HEK293 (cell line): ENCODE results near the gene ZP3.

Source experiments
- HIC1 ChIP-seq: fragments of 450-650 bp; formaldehyde crosslinking; IDR thresholded peaks from 2 replicates; pipeline ENCODE4 v1.5.1; 2016; ENCODE audit warnings: missing biosample characterization, missing genetic modification characterization
- HOXA7 ChIP-seq: sonication (generic); formaldehyde crosslinking; IDR thresholded peaks from 2 replicates; pipeline ENCODE4 v1.8.1; 2022; ENCODE audit warnings: missing genetic modification reagents, borderline replicate concordance
- HOXC10 ChIP-seq: sonication (generic); formaldehyde crosslinking; IDR thresholded peaks from 2 replicates; pipeline ENCODE4 v1.8.1; 2023; ENCODE audit warnings: mild to moderate bottlenecking, missing genetic modification reagents
- KLF17 ChIP-seq: fragments of 450-650 bp; formaldehyde crosslinking; IDR thresholded peaks from 2 replicates; pipeline ENCODE4 v1.5.1; 2016; ENCODE audit warnings: missing biosample characterization, missing genetic modification characterization
- MEIS1 ChIP-seq: sonication (generic); formaldehyde crosslinking; IDR thresholded peaks from 2 replicates; pipeline ENCODE4 v1.8.1; 2022; ENCODE audit warnings: missing genetic modification reagents, mild to moderate bottlenecking, borderline replicate concordance
- PRDM10 ChIP-seq: fragments of 450-650 bp; formaldehyde crosslinking; IDR thresholded peaks from 2 replicates; pipeline ENCODE4 v1.5.1; 2016; ENCODE audit warnings: missing biosample characterization, missing genetic modification characterization
- REPIN1 ChIP-seq: fragments of 450-650 bp; formaldehyde crosslinking; IDR thresholded peaks from 2 replicates; pipeline ENCODE4 v1.5.1; 2017; ENCODE audit warnings: missing biosample characterization, missing genetic modification characterization, low read depth
- SP7 ChIP-seq: fragments of 450-650 bp; formaldehyde crosslinking; IDR thresholded peaks from 2 replicates; pipeline ENCODE4 v1.5.1; 2016; ENCODE audit warnings: missing biosample characterization, missing genetic modification characterization
- ZBTB1 ChIP-seq: fragments of 450-650 bp; formaldehyde crosslinking; IDR thresholded peaks from 2 replicates; pipeline ENCODE4 v1.5.1; 2016; ENCODE audit warnings: missing biosample characterization, missing genetic modification characterization
- ZBTB10 ChIP-seq: fragments of 450-650 bp; formaldehyde crosslinking; IDR thresholded peaks from 2 replicates; pipeline ENCODE4 v1.5.1; 2016; ENCODE audit warnings: missing biosample characterization, missing genetic modification characterization
- ZBTB11 ChIP-seq: fragments of 450-650 bp; formaldehyde crosslinking; conservative IDR thresholded peaks from 2 replicates; pipeline ENCODE4 v1.5.1; 2016; ENCODE audit warnings: low read depth, missing biosample characterization, missing genetic modification characterization
- ZBTB44 ChIP-seq: fragments of 450-650 bp; IDR thresholded peaks from 2 replicates; pipeline ENCODE4 v1.5.1; 2018; ENCODE audit warnings: missing biosample characterization, mild to moderate bottlenecking, missing genetic modification characterization
- ZNF121 ChIP-seq: fragments of 450-650 bp; formaldehyde crosslinking; IDR thresholded peaks from 2 replicates; pipeline ENCODE4 v1.5.1; 2016; ENCODE audit warnings: missing biosample characterization, missing genetic modification characterization
- ZNF138 ChIP-seq: fragments of 450-650 bp; formaldehyde crosslinking; IDR thresholded peaks from 2 replicates; pipeline ENCODE4 v1.5.1; 2016; ENCODE audit warnings: missing biosample characterization, missing genetic modification characterization, borderline replicate concordance
- ZNF324 ChIP-seq: fragments of 450-650 bp; formaldehyde crosslinking; IDR thresholded peaks from 2 replicates; pipeline ENCODE4 v1.5.1; 2016; ENCODE audit warnings: missing biosample characterization, missing genetic modification characterization
- ZNF571 ChIP-seq: fragments of 450-650 bp; formaldehyde crosslinking; IDR thresholded peaks from 2 replicates; pipeline ENCODE4 v1.5.0; 2017; ENCODE audit warnings: missing biosample characterization, missing genetic modification characterization
- ZNF670 ChIP-seq: fragments of 450-650 bp; formaldehyde crosslinking; IDR thresholded peaks from 2 replicates; pipeline ENCODE4 v1.5.1; 2016; ENCODE audit warnings: missing biosample characterization, missing genetic modification characterization, low read depth
- ZNF692 ChIP-seq: fragments of 450-650 bp; formaldehyde crosslinking; IDR thresholded peaks from 2 replicates; pipeline ENCODE4 v1.5.1; 2016; ENCODE audit warnings: missing biosample characterization, missing genetic modification characterization
- ZNF747 ChIP-seq: fragments of 450-650 bp; formaldehyde crosslinking; IDR thresholded peaks from 2 replicates; pipeline ENCODE4 v1.5.1; 2016; ENCODE audit warnings: missing biosample characterization, missing genetic modification characterization
- ZSCAN4 ChIP-seq: fragments of 450-650 bp; formaldehyde crosslinking; IDR thresholded peaks from 2 replicates; pipeline ENCODE4 v1.5.1; 2017; ENCODE audit warnings: missing biosample characterization, missing genetic modification characterization

Gene ZP3

GRCh38 chr7:76397409-76398183 lies 27.2 kb upstream of the ZP3 start (continued):
- TF ChIP-seq ZNF692 (tag by site-specific recombination) (no peak), ZNF324 (tag by site-specific recombination) (no peak), PRDM10 (tag by site-specific recombination) (no peak), KLF17 (tag by site-specific recombination) (0 out of 2 replicates have a peak, but pooled peaks have one; percentile 19), HOXA7 (no peak), ZBTB44 (tag by site-specific recombination) (peak; percentile 27; the same call in 1 of the 2 replicates), ZNF670 (tag by site-specific recombination) (no peak), ZNF138 (no peak), ZNF571 (tag by site-specific recombination) (no peak), HIC1 (tag by site-specific recombination) (peak; percentile 69), HOXC10 (no peak), ZBTB11 (no peak), MEIS1 (CRISPR knock-in tag) (no peak), SP7 (tag by site-specific recombination) (0 out of 2 replicates have a peak, but pooled peaks have one; percentile 14), ZBTB1 (tag by site-specific recombination) (no peak), ZNF747 (tag by site-specific recombination) (no peak), ZBTB10 (tag by site-specific recombination) (peak; percentile 57; the same call in 1 of the 2 replicates), ZSCAN4 (tag by site-specific recombination) (no peak), ZNF121 (tag by site-specific recombination) (0 out of 2 replicates have a peak, but pooled peaks have one; percentile 14), REPIN1 (tag by site-specific recombination) (no peak)
